Activated naive CD4-positive, alpha-beta T cell treated with anti-CD3 and anti-CD28 coated beads for 36 hours (primary cell): ENCODE measurements around the gene CRYAA. TPM values are rescaled to one million over a fixed set of nuclear protein-coding genes. Genes with fewer than 3 reads are reported as not detected.

Source experiments
- CTCF ChIA-PET: fragments of 350-600 bp; sonication (Branson Sonifier 250); formaldehyde crosslinking; loops from one replicate; lab custom pipeline; 2021; ENCODE audit warnings: antibody characterized with exemption; lab: Charles Lee
- DNase-seq: peaks from one replicate; pipeline ENCODE4 v3.0.0-alpha.2; 2020
- H3K27ac Mint-ChIP-seq: one replicate; pipeline ENCODE4 v1.8.0; 2021; ENCODE audit warnings: mild to moderate bottlenecking, mixed read lengths
- H3K27me3 Mint-ChIP-seq: one replicate; pipeline ENCODE4 v1.8.0; 2021; ENCODE audit warnings: low read depth, mixed read lengths
- H3K36me3 Mint-ChIP-seq: one replicate; pipeline ENCODE4 v1.8.0; 2021; ENCODE audit warnings: low read depth, mixed read lengths
- H3K4me1 Mint-ChIP-seq: one replicate; pipeline ENCODE4 v1.8.0; 2021; ENCODE audit warnings: low read depth, mixed read lengths
- H3K4me3 Mint-ChIP-seq: one replicate; pipeline ENCODE4 v1.8.0; 2021; ENCODE audit warnings: mild to moderate bottlenecking, moderate library complexity, mixed read lengths
- H3K9me3 Mint-ChIP-seq: one replicate; pipeline ENCODE4 v1.8.0; 2021; ENCODE audit warnings: mixed read lengths
- intact Hi-C: fragments of 100-400 bp; cut with micrococcal nuclease; formaldehyde crosslinking; loops from one replicate; pipeline ENCODE4 v1.15.1; 2023
- total RNA-seq, 2 experiments: library from RNA; stranded (reverse); gene quantifications; one replicate each; pipeline ENCODE4 v1.2.3, GENCODE V29; 2021

Gene CRYAA
- total RNA-seq, 2 experiments from 2014 or later = not detected

DNA sequence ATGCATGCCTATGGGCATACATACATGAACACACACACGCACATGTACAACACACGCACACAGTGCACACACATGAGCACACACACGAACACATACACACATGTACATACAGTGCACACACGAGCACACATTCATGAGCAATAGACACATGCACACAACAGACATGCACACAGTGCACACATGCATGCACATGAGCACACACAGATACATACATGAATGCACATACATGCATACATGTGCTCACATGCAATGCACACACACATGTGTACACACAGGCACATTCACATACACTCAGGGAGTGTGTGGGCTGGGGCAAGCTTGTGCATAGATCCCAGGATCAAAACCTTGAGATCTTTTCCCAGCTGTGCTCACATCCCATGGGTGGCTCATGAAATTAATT is 18.9 kb downstream of the CRYAA start:
- CTCF ChIA-PET = no interaction called here
- intact Hi-C loops = no loop called here
- no peak overlapping the region for H3K4me3 Mint-ChIP-seq
- no peaks in the 10 kb centered on the region for H3K9me3 Mint-ChIP-seq
- peaks cover 6% of the 10 kb centered on the region for H3K4me1 Mint-ChIP-seq
- no peaks in the 10 kb centered on the region for H3K27me3 Mint-ChIP-seq
- DNase-seq = no peak
- H3K36me3 Mint-ChIP-seq = no peaks in the 10 kb centered on the region
- H3K27ac Mint-ChIP-seq = no peak overlapping the region

DNA sequence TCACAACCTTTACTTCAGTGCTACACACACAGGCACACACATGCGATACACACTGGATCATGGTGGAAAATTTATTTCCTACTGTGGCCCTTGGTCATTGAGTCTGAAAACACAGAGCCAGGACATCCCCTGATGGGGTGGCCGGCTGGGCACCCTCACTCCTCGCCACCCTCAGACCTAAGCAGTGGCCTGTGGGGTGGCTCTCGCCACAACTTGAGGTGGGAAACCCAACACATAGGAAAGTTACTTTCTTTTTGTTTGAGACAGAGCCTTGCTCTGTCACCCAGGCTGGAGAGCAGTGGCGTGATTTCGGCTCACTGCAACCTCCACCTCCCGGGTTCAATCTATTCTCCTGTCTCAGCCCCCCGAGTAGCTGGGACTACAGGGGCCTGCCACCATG is 19.4 kb downstream of the CRYAA start:
- Mint-ChIP-seq H3K4me3 (no peak overlapping the region), H3K9me3 (no peaks in the 10 kb centered on the region), H3K36me3 (no peaks in the 10 kb centered on the region), H3K27me3 (no peaks in the 10 kb centered on the region), H3K4me1 (peaks cover 6% of the 10 kb centered on the region), H3K27ac (no peak overlapping the region)
- CTCF ChIA-PET = no interaction called here
- DNase-seq = no peak
- intact Hi-C loops = no loop called here

DNA sequence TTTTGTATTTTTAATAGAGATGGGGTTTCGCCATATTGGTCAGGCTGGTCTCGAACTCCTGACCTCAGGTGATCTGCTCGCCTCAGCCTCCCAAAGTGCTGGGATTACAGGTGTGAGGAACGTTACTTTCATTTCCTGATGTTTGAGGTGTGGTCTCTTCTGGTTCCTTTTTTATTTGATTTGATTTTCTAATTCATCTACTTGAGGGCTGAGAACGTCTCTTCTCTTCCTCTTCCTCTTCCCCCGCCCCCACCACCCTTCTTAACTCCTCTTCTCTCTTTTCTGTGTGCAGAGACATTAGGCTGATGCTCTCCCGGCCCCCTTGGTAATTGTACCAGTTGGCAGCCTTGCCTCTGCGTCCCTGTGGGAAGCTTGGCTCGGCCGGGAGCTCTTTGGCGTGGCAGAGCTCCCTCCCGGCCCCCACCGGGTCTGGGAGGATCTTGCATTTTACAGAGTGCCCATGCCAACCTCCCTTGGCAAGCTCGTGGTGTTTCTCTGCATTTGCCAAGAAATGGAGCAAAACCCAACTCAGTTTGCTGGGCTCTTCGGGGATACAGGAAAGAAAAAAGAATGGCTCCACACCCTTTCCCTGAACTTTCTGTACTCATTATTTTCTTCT is 19.9 kb downstream of the CRYAA start:
- Mint-ChIP-seq H3K27ac (no peak overlapping the region), H3K36me3 (no peaks in the 10 kb centered on the region), H3K9me3 (no peaks in the 10 kb centered on the region), H3K4me1 (peaks cover 6% of the 10 kb centered on the region), H3K27me3 (no peaks in the 10 kb centered on the region), H3K4me3 (no peak overlapping the region)
- intact Hi-C loops = no loop called here
- DNase-seq = no peak
- CTCF ChIA-PET = no interaction called here

GRCh38 chr21:43189936-43190335 is 21.1 kb downstream of the CRYAA start:
- H3K27me3 Mint-ChIP-seq = no peaks in the 10 kb centered on the region
- H3K27ac Mint-ChIP-seq = no peak overlapping the region
- intact Hi-C loops = no loop called here
- no peak overlapping the region for H3K4me3 Mint-ChIP-seq
- H3K36me3 Mint-ChIP-seq = no peaks in the 10 kb centered on the region
- H3K4me1 Mint-ChIP-seq = peaks cover 6% of the 10 kb centered on the region
- DNase-seq = no peak
- CTCF ChIA-PET = no interaction called here
- H3K9me3 Mint-ChIP-seq = no peaks in the 10 kb centered on the region

GRCh38 chr21:43190544-43190943 is 21.7 kb downstream of the CRYAA start:
- no peaks in the 10 kb centered on the region for H3K9me3 Mint-ChIP-seq
- no peak overlapping the region for H3K4me3 Mint-ChIP-seq
- peaks cover 6% of the 10 kb centered on the region for H3K4me1 Mint-ChIP-seq
- intact Hi-C loops = no loop called here
- no peak overlapping the region for H3K27ac Mint-ChIP-seq
- CTCF ChIA-PET = no interaction called here
- H3K27me3 Mint-ChIP-seq = no peaks in the 10 kb centered on the region
- no peak for DNase-seq
- no peaks in the 10 kb centered on the region for H3K36me3 Mint-ChIP-seq

GRCh38 chr21:43190951-43191350 is 22.1 kb downstream of the CRYAA start:
- no peak for DNase-seq
- H3K9me3 Mint-ChIP-seq = no peaks in the 10 kb centered on the region
- no peak overlapping the region for H3K27ac Mint-ChIP-seq
- H3K4me1 Mint-ChIP-seq = peaks cover 6% of the 10 kb centered on the region
- H3K4me3 Mint-ChIP-seq = no peak overlapping the region
- CTCF ChIA-PET = no interaction called here
- H3K36me3 Mint-ChIP-seq = no peaks in the 10 kb centered on the region
- no peaks in the 10 kb centered on the region for H3K27me3 Mint-ChIP-seq
- intact Hi-C loops = no loop called here

- H3K9me3 Mint-ChIP-seq = no peaks in the 10 kb centered on the region
- no peak overlapping the region for H3K27ac Mint-ChIP-seq
- H3K4me3 Mint-ChIP-seq = no peak overlapping the region
- CTCF ChIA-PET = interaction anchor here (0.8 kb wide), 1 partner anchor 456 kb away, joined by 6 read pairs; no protein-coding TSS in a partner anchor
- peaks cover 6% of the 10 kb centered on the region for H3K4me1 Mint-ChIP-seq
- no peak for DNase-seq
- H3K27me3 Mint-ChIP-seq = no peaks in the 10 kb centered on the region
- H3K36me3 Mint-ChIP-seq = no peaks in the 10 kb centered on the region
- intact Hi-C loops = no loop called here
Observed at GRCh38 chr21:43191521-43191920, 22.7 kb downstream of the CRYAA start.

DNA sequence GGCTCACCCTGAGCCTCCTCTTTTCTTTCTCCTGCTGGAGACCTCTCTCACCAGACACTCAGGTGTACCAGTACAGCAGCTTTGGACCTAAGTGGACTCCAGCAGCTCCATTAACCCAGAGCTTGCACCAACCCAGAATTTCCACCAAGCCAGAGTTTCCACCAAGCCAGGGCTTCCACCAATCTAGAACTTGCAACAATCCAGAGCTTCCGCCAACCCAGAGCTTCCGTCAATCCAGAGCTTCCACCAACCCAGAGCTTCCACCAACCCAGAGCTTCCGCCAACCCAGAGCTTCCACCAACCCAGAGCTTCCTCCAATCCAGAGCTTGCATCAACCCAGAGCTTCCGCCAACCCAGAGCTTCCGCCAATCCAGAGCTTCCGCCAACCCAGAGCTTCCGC is 23.2 kb downstream of the CRYAA start:
- intact Hi-C loops = no loop called here
- H3K4me3 Mint-ChIP-seq = no peak overlapping the region
- H3K4me1 Mint-ChIP-seq = peaks cover 6% of the 10 kb centered on the region
- no peaks in the 10 kb centered on the region for H3K9me3 Mint-ChIP-seq
- no peaks in the 10 kb centered on the region for H3K27me3 Mint-ChIP-seq
- no peaks in the 10 kb centered on the region for H3K36me3 Mint-ChIP-seq
- DNase-seq = no peak
- CTCF ChIA-PET = interaction anchor here (0.8 kb wide), 2 partner anchors 425 to 455 kb away, joined by 3 to 6 read pairs; no protein-coding TSS in a partner anchor
- no peak overlapping the region for H3K27ac Mint-ChIP-seq

- peaks cover 6% of the 10 kb centered on the region for H3K4me1 Mint-ChIP-seq
- H3K27ac Mint-ChIP-seq = no peak overlapping the region
- H3K36me3 Mint-ChIP-seq = no peaks in the 10 kb centered on the region
- H3K9me3 Mint-ChIP-seq = no peaks in the 10 kb centered on the region
- DNase-seq = no peak
- CTCF ChIA-PET = interaction anchor here (0.8 kb wide), 2 partner anchors 424 to 455 kb away, joined by 3 to 6 read pairs; no protein-coding TSS in a partner anchor
- H3K27me3 Mint-ChIP-seq = no peaks in the 10 kb centered on the region
- intact Hi-C loops = no loop called here
- H3K4me3 Mint-ChIP-seq = no peak overlapping the region
Observed at GRCh38 chr21:43192501-43193081, 23.8 kb downstream of the CRYAA start.

DNA sequence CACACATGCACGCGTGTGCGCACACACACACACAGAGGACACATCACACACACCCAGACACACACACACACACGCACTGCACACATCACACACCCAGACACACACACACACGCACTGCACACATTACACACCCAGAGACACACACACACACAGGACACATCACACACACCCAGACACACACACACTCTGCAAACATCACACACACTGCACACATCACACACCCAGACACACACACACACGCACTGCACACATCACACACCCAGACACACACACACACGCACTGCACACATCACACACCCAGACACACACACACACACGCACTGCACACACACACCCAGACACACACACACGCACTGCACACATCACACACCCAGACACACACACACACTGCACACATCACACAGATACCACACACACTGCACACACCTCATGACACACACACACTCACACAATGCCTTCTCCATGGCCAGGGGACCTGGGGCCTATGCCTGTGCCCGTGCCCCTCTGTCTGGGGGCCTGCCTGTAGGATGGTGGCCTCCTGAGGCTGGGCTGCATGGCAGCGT is 24.4 kb downstream of the CRYAA start:
- Mint-ChIP-seq H3K27me3 (no peaks in the 10 kb centered on the region), H3K4me1 (peaks cover 6% of the 10 kb centered on the region), H3K9me3 (peaks cover 1% of the 10 kb centered on the region), H3K36me3 (no peaks in the 10 kb centered on the region), H3K4me3 (no peak overlapping the region), H3K27ac (no peak overlapping the region)
- intact Hi-C loops = no loop called here
- CTCF ChIA-PET = no interaction called here
- no peak for DNase-seq

DNA sequence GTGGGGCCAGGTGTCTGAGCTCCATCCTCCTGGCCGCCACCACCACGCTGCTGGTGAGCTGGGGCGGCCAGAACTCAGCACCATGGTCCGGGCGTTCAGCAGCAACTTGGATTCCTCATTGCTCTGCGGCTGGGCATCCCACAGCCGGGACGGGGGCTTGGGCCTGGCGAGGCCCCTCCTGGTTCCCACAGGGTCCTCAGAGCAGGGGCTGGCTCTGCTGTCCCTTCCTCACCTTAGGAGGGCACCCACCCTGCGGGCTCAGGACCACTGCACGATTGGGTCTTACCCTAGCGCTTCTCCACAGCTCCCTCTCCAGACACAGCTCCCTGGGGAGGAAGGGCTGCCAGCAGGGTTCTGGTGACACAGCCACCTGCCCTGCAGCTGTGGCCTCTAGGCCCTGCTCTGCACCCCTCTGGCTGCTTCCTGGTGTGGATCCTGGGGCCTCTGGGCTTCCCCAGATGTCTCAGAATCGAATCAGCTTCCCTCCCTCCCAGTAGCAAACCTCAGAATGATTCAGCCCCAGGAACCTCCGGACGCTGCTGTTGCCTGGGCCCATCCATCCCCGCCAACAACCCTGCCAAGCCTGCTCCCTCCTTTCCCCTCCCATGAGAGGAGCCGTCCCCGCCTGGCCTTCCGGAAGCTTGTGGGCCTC is 25.0 kb downstream of the CRYAA start:
- no peaks in the 10 kb centered on the region for H3K27me3 Mint-ChIP-seq
- no peak overlapping the region for H3K4me3 Mint-ChIP-seq
- peak; percentile 30 for DNase-seq
- intact Hi-C loops = no loop called here
- H3K9me3 Mint-ChIP-seq = peaks cover 6% of the 10 kb centered on the region
- CTCF ChIA-PET = no interaction called here
- peaks cover 2% of the 10 kb centered on the region for H3K4me1 Mint-ChIP-seq
- no peaks in the 10 kb centered on the region for H3K36me3 Mint-ChIP-seq
- no peak overlapping the region for H3K27ac Mint-ChIP-seq

- Mint-ChIP-seq H3K27ac (no peak overlapping the region), H3K36me3 (no peaks in the 10 kb centered on the region), H3K9me3 (peaks cover 9% of the 10 kb centered on the region), H3K4me3 (no peak overlapping the region), H3K27me3 (no peaks in the 10 kb centered on the region), H3K4me1 (no peaks in the 10 kb centered on the region)
- DNase-seq = no peak
- CTCF ChIA-PET = no interaction called here
- intact Hi-C loops = no loop called here
Observed at GRCh38 chr21:43194303-43195120, 25.7 kb downstream of the CRYAA start.
